Measurements from ENCODE around the gene SRRM2.

GRCh38 chr16:2724816-2725348 is 27.6 kb upstream of the SRRM2 start:
- TF ChIP-seq POLR2AphosphoS5 (IDR thresholded peaks at IDR 0.05) (no peak), POLR2A (IDR thresholded peaks at IDR 0.05) (no peak)
